AG09319 (cell line): Measurements from ENCODE around the gene SPEN.
"Not testable (repeated sequence)": the region's sequence is repeated elsewhere in the genome, so short reads cannot be mapped to it uniquely, and the experiment has no call there.

ENCODE experiments used
- DNase-seq: peaks from one replicate; pipeline ENCODE4 v3.0.0-alpha.2; 2010; ENCODE audit warnings: low read depth; ENCODE audit errors: extremely low read depth
- TF ChIP-seq, protein P1 (sequence below): IDR thresholded peaks from 2 replicates; pipeline ENCODE4 v1.5.1; 2011; ENCODE audit warnings: low read depth, mild to moderate bottlenecking, inconsistent platforms, low read length, moderate library complexity

Gene SPEN

DNA sequence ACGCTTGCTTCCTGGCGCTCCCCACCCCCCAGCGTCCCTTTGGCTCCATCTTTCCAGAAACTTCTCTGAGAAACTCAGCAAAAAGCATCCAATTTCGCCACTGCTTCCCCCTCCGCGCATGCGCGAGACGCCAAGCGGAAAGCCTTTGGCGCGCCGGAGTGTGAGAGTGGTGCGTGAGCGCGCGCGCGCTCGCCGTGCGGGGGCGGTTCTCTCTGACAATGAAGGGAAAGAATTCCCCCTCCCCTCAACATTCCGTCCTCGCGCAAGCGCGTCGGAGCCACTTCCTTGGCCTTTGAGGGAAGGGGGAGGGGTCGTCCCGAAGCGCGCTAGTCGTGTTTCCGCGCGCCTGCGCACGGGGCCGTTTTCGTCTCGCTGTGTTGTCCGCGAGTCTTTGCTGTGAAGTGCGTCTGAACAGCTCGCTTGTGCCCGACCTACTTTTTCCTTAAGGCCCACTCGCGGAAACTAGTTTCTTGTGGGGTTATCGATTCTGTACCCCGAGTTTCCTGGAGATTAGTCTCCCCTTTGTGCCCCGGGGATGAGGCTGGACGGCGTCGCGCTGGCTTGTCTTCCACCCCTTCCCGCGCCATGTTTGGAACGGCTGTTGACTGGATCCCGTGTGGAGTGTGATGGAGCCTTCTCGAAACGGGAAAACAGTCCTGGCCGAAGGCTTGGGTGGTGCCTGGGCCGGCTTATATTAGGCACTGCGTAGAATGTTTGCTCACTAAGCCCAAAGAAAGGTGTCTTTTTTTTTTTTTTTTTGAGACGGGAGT is 11.6 kb upstream of the SPEN start:
- TF ChIP-seq, protein P1, sequence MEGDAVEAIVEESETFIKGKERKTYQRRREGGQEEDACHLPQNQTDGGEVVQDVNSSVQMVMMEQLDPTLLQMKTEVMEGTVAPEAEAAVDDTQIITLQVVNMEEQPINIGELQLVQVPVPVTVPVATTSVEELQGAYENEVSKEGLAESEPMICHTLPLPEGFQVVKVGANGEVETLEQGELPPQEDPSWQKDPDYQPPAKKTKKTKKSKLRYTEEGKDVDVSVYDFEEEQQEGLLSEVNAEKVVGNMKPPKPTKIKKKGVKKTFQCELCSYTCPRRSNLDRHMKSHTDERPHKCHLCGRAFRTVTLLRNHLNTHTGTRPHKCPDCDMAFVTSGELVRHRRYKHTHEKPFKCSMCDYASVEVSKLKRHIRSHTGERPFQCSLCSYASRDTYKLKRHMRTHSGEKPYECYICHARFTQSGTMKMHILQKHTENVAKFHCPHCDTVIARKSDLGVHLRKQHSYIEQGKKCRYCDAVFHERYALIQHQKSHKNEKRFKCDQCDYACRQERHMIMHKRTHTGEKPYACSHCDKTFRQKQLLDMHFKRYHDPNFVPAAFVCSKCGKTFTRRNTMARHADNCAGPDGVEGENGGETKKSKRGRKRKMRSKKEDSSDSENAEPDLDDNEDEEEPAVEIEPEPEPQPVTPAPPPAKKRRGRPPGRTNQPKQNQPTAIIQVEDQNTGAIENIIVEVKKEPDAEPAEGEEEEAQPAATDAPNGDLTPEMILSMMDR = no peak

DNA sequence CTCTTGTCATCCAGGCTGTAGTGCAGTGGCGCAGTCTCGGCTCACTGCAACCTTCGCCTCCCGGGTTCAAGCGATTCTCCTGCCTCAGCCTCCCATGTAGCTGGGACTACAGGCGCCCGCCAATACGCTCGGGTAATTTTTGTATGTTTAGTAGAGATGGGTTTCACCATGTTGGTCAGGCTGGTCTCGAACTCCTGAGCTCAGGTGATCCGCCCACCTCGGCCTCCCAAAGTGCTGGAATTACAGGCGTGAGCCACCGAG is 11.1 kb upstream of the SPEN start:
- DNase-seq = not testable (repeated sequence)

More for the DNA sequence above, 11.6 kb upstream of the SPEN start:
- DNase-seq = peak; percentile 99

DNA sequence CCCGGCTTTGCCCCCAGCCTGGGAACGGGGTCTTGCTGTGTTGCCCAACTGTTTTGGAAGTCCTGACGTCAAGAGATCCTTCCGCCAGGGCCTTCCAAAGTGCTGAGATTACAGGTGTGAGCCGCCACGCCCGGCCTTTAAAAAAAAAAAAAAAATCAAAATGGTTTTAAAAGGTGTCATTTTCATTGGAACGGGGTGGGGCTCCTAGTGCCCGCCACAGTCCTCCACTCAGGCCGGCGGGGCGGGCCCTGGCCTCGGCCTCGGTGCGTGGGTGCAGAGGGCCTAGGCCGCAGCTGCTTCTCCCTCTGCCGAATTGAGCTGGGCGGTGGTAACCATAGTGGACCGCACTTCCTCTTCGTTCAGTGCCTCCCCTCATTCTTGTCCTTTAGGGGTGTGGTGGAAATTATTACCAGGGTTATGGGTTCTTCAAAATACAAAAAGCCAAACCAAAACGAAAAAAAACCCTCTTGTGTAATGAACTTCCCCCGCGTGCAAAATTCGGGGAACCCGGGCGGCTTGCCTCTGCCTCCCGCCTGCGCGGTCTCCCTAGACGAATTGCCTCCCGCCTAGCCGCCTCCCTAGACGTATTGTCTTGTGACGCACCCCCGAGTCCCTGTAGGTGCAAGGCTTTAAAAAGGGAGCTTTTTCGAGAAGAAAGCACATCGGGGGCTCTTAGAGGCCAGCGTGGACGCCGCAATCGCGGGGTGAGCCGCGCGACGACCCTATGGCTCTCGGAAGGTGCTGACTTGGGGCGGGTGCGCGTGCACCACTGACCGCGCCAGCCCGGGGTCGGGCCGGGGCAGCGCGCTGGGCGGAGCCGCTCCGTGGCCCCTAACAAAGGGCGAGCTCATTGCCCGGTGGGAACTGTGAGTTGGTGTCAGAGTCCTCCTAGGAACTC is 10.5 kb upstream of the SPEN start:
- DNase-seq = no peak
- TF ChIP-seq, protein P1 = no peak

DNA sequence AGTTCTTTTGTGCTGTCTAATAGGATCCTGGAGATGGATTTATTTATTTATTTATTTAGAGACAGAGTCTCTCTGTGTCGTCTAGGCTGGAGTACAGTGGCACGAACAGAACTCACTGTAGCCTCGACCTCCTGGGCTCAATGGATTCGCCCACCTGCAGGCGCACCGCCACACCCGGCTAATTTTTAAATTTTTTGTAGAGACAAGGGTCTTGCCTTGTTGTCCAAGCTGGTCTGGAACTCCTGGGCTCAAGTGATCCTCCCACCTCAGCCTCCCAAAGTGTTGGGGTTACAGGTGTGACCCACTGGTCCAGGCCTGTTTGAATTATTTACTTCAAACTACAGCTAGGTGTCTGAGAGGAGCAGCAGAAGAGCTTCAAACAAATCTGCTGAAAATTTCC is 9.6 kb upstream of the SPEN start:
- TF ChIP-seq, protein P1 = no peak

DNA sequence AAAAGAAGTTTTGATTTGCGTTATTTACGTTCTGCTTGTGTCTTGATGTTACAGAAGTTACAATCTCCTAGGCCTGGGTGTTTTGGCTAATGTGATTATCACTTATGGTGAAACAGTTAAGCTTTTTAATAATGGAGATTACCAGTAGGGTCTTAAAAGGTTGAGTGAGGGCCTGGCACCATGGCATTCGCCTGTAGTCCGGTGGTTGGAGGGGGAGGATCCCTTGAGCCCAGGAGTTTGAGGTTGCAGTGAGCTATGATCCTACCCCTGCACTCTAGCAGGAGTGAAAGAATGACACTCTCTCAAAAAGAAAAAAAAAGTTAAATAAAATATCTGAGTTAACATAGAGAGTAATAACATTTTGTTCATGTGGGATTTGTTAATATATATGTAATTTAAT is 8.8 kb upstream of the SPEN start:
- TF ChIP-seq, protein P1 = no peak
- DNase-seq = no peak

More for the DNA sequence above, 9.6 kb upstream of the SPEN start:
- no peak for DNase-seq

DNA sequence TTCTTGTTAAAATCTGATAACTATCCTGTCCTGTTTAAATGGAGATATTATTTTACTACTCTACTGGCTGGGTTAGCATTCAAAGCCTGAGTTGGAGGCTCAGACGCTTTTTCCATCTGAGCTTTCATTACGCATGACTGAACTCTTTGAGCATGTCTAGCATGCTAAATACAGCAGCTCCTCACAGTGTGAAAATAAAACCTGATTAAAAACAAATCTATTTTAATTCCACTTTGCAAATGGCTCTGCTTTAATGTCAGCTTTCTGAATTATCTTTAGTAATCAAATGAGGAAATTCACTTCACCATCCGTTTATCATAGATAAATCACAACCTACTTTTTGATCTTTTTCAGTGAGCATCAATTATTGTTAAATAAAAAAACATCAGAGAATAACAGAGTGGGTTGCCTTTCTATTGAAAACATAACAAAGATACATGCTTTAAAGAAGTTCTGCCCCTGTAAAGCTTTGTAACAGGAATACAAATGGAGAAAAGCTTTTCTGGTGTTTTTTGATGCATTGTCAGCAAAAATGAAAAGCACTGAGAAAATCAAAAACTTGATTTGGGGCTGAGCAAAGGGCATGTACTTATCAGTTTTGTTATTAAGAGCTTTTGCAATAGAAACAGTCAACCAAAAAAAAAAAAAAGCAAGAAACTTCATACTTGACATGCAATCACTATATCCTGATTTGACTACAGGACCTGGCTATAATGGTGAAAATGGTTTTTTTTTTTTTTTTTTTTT is 3.5 kb upstream of the SPEN start:
- no peak for DNase-seq
- TF ChIP-seq, protein P1 = no peak

DNA sequence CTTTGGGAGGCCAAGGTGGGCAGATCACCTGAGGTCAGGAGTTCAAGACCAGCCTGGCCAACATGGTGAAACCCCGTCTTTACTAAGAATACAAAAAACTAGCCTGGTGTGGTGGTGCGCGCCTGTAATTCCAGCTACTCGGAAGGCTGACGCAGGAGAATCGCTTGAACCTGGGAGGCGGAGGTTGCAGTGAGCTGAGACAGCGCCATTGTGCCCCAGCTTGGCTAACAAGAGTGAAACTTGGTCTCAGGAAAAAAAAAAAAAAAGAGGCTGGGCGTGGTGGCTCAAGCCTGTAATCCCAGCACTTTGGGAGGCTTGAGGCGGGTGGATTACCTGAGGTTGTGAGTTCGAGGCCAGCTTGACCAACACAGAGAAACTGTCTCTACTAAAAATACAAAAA is 1.5 kb upstream of the SPEN start:
- not testable (repeated sequence) for DNase-seq

DNA sequence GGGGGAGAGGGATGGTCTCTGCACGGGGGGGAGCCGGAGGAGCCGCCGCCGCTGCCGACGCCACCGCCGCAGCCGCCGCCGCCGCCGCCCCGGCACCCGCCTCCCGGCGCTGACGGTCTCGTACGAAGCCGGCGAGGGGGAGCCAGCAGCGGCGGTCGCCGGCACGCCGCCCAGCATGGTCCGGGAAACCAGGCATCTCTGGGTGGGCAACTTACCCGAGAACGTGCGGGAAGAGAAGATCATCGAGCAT is 311 bp downstream of the SPEN start:
- DNase-seq = no peak
- TF ChIP-seq, protein P1 = no peak
